Uterus (tissue), 4 donors: ENCODE data around the gene DPP4. TPM values are rescaled to one million over a fixed set of nuclear protein-coding genes. Genes with fewer than 3 reads are reported as not detected.

Source experiments
- DNase-seq, 2 donors: peaks; one replicate each; pipeline ENCODE4 v3.0.0-alpha.2; 2019 to 2020
- H3K27ac ChIP-seq, 2 donors: fragments of 200-600 bp; sonication (generic); 1 replicate in 1 of 2; 2 replicates in 1 of 2; pipeline ENCODE4 v1.5.1; 2016 to 2018
- H3K27me3 ChIP-seq, 2 donors: fragments of 200-600 bp; sonication (generic); one replicate each; pipeline ENCODE4 v1.5.1; 2018 to 2019; ENCODE audit warnings: control low read depth in 1 of 2
- H3K36me3 ChIP-seq, 2 donors: fragments of 200-600 bp; sonication (generic); one replicate each; pipeline ENCODE4 v1.5.1; 2019; ENCODE audit warnings: control low read depth in 1 of 2
- H3K4me1 ChIP-seq, 2 donors: fragments of 200-600 bp; sonication (generic); one replicate each; pipeline ENCODE4 v1.5.1; 2018 to 2019; ENCODE audit warnings: control low read depth in 1 of 2
- H3K4me3 ChIP-seq, 2 donors: fragments of 200-600 bp; sonication (generic); 1 replicate in 1 of 2; 2 replicates in 1 of 2; pipeline ENCODE4 v1.5.1; 2018 to 2019; ENCODE audit warnings: mild to moderate bottlenecking in 1 of 2
- H3K9me3 ChIP-seq, 2 donors: fragments of 200-600 bp; sonication (generic); one replicate each; pipeline ENCODE4 v1.5.1; 2019; ENCODE audit warnings: control low read depth in 1 of 2
- POLR2A ChIP-seq, 2 donors: fragments of 450-650 bp; IDR thresholded peaks; one replicate each; pipeline ENCODE4 v1.6.1; 2016; ENCODE audit warnings: antibody characterized with exemption in 2 of 2, mild to moderate bottlenecking in 1 of 2, moderate library complexity in 1 of 2
- intact Hi-C: fragments of 100-400 bp; cut with DNase I; formaldehyde crosslinking; loops from one replicate; pipeline ENCODE4 v1.15.1; 2023; ENCODE audit warnings: low total_unique reads
- total RNA-seq, 4 donors: library from RNA; depleted of rRNA in 3 of 4; stranded (reverse); fragments of >200 nt in 3 of 4; gene quantifications; one replicate each; pipeline versions ENCODE4 v1.1.0 to v1.2.4, GENCODE V29; 2014 to 2023
- TF ChIP-seq, protein P1 (sequence below), 4 experiments: fragments of 200-600 bp in 2 of 4; fragments of 450-650 bp in 2 of 4; sonication (generic) in 2 of 4; IDR thresholded peaks; one replicate each; pipeline ENCODE4 v1.5.1; 2016 to 2019; ENCODE audit warnings: antibody characterized with exemption in 4 of 4, mild to moderate bottlenecking in 2 of 4, moderate library complexity in 1 of 4
- donor health status: DM: yes; HTN: yes; CAD: no.

Gene DPP4
- total RNA-seq, 4 donors from 2014 or later: 1.8 to 36.3 (median 5.0) TPM

DNA sequence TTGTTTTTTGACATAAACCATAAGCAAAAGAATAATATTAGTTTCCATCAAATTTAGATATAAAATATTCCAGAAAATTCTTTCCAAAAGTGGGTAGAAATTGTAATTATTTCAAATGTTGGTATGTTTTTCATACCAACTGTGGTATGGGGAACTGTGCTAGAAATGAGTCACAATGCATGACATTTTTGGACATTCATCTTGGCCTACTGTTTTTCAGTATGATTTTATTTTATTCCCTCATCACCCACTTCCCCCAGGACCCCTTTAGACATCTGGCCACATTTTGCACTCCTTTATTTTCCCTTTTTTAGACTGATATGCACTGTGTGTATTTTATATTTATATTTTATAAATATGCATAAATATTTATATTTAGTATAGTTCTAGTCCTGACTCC lies 97.1 kb downstream of the DPP4 start:
- H3K4me3 ChIP-seq: no peak overlapping the region
- no peaks in the 10 kb centered on the region for H3K36me3 ChIP-seq
- TF ChIP-seq, protein P1, sequence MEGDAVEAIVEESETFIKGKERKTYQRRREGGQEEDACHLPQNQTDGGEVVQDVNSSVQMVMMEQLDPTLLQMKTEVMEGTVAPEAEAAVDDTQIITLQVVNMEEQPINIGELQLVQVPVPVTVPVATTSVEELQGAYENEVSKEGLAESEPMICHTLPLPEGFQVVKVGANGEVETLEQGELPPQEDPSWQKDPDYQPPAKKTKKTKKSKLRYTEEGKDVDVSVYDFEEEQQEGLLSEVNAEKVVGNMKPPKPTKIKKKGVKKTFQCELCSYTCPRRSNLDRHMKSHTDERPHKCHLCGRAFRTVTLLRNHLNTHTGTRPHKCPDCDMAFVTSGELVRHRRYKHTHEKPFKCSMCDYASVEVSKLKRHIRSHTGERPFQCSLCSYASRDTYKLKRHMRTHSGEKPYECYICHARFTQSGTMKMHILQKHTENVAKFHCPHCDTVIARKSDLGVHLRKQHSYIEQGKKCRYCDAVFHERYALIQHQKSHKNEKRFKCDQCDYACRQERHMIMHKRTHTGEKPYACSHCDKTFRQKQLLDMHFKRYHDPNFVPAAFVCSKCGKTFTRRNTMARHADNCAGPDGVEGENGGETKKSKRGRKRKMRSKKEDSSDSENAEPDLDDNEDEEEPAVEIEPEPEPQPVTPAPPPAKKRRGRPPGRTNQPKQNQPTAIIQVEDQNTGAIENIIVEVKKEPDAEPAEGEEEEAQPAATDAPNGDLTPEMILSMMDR (IDR thresholded peaks at IDR 0.05): no peak
- TF ChIP-seq POLR2A (IDR thresholded peaks at IDR 0.05): no peak
- intact Hi-C loops: no loop called here
- no peak overlapping the region for H3K27ac ChIP-seq
- H3K4me1 ChIP-seq: no peaks in the 10 kb centered on the region
- H3K9me3 ChIP-seq: no peaks in the 10 kb centered on the region
- no peak for DNase-seq
- no peaks in the 10 kb centered on the region for H3K27me3 ChIP-seq

DNA sequence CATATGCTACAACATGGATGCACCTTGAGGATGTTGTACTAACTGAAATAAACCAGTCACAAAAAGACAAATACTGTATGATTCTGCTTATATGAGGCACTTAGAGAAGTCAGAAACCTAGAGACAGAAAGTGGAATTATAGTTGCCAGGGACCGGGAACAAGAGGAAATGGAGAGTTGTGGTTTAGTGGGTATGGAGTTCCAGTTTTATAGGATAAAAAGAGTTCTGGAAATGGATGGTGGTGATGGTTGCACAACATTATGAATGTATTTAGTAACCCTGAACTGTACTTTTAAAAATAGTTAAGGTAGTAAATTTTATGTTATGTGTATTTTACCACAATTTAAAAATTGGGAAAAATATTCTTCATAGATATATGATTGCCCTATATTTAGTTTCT lies 97.7 kb downstream of the DPP4 start:
- TF ChIP-seq, protein P1 (IDR thresholded peaks at IDR 0.05): no peak
- TF ChIP-seq POLR2A (IDR thresholded peaks at IDR 0.05): no peak
- Histone ChIP-seq H3K9me3 (no peaks in the 10 kb centered on the region), H3K4me3 (no peak overlapping the region), H3K4me1 (no peaks in the 10 kb centered on the region), H3K36me3 (no peaks in the 10 kb centered on the region), H3K27me3 (no peaks in the 10 kb centered on the region), H3K27ac (no peak overlapping the region)
- intact Hi-C loops: no loop called here
- DNase-seq: no peak

DNA sequence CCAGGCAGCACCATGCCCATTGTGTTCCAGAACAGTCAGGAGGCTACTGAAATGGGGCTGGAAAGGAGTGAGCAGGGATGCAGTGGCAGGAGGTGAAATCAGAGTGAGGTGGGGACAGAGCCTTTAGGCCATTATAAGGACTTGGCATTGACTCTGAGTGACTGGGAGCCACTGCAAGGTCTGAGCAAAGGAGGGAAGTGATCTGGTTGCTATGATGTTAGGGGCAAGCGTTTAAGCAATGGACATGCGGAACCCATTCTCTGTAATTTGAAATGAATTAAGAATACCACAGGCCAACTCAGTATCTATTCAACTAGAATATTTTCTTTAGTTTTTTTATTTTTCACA lies 98.2 kb downstream of the DPP4 start:
- TF ChIP-seq, protein P1 (IDR thresholded peaks at IDR 0.05): no peak
- no peak for TF ChIP-seq POLR2A (IDR thresholded peaks at IDR 0.05)
- no peaks in the 10 kb centered on the region for H3K27me3 ChIP-seq
- intact Hi-C loops: no loop called here
- DNase-seq: no peak
- H3K9me3 ChIP-seq: no peaks in the 10 kb centered on the region
- H3K36me3 ChIP-seq: no peaks in the 10 kb centered on the region
- no peaks in the 10 kb centered on the region for H3K4me1 ChIP-seq
- H3K4me3 ChIP-seq: no peak overlapping the region
- no peak overlapping the region for H3K27ac ChIP-seq

DNA sequence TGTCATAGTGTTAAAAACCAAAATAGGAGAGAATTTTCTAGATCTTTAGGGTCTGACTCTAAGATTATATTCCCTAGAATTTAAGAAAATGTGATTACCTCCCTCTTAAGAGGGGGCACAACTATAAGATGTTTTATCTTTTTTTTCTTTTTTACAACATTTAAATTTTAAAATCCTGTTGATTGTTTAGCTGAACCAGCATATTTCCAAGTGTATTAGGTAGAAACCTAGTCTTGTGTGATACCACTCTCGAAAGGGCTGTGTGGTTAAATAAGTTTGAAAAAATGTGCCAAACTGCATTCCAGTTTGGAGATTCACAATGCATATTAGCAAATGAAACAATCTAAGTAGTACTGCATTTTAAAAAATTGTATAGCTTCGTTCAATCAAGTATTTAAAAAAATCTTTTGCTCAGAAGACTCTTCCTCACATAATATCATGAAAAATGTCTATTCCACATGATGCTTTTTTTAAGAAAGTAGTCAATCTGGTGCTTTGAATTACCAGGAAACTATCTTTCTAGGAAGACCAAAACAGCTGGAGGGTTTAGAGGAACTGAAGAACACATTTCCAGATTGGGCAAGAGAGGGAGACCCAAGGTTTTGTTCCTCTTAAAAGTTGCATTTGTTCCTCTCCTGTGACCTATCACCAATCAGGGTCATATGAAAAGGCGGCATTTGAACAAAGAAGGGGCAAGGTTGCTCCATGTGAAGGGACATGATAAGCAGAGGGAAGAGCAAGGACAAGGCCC lies 98.8 kb downstream of the DPP4 start:
- H3K27ac ChIP-seq: no peak overlapping the region
- no peaks in the 10 kb centered on the region for H3K27me3 ChIP-seq
- H3K36me3 ChIP-seq: no peaks in the 10 kb centered on the region
- H3K4me3 ChIP-seq: no peak overlapping the region
- intact Hi-C loops: no loop called here
- H3K9me3 ChIP-seq: no peaks in the 10 kb centered on the region
- TF ChIP-seq, protein P1 (IDR thresholded peaks at IDR 0.05): no peak
- TF ChIP-seq POLR2A (IDR thresholded peaks at IDR 0.05): no peak
- DNase-seq: no peak
- no peaks in the 10 kb centered on the region for H3K4me1 ChIP-seq

DNA sequence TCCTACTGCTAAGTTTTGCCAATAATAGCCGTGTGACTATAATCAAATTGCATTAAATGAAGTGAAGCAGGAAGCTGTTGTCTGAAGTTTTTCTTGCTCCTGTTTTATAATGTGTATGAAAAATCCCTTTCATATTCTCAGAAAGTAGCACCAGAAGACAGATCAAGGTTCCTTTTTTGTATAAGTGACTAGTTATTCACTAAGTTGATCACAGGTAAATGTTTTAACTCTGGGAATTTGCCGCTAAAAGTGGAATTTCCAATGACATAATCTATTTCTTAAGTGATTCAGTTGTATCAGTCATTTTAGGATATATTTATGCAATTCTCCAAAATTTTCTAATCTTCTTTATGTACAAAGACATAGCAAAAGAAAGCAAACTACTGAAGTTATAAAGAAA lies 99.6 kb downstream of the DPP4 start:
- Histone ChIP-seq H3K27ac (no peak overlapping the region), H3K9me3 (no peaks in the 10 kb centered on the region), H3K36me3 (no peaks in the 10 kb centered on the region), H3K4me3 (no peak overlapping the region), H3K27me3 (no peaks in the 10 kb centered on the region), H3K4me1 (no peaks in the 10 kb centered on the region)
- no peak for DNase-seq
- intact Hi-C loops: no loop called here
- TF ChIP-seq, protein P1 (IDR thresholded peaks at IDR 0.05): no peak
- no peak for TF ChIP-seq POLR2A (IDR thresholded peaks at IDR 0.05)
